Neuron (in vitro differentiated cells): Measurements from ENCODE around the gene IP6K3.

Source experiments
- H2AFZ ChIP-seq: one replicate; pipeline ENCODE4 v1.6.1; 2013; ENCODE audit warnings: low read depth, mild to moderate bottlenecking, inconsistent platforms, low read length, moderate library complexity
- H3K27me3 ChIP-seq: one replicate; pipeline ENCODE4 v1.6.1; 2013; ENCODE audit warnings: low read length; ENCODE audit not compliant: insufficient read depth
- H3K36me3 ChIP-seq: one replicate; pipeline ENCODE4 v1.6.1; 2013; ENCODE audit warnings: low read length; ENCODE audit not compliant: insufficient read depth
- H3K4me1 ChIP-seq: one replicate; pipeline ENCODE4 v1.6.1; 2013; ENCODE audit warnings: low read length; ENCODE audit not compliant: insufficient read depth
- H3K4me3 ChIP-seq: 2 replicates; pipeline ENCODE4 v1.5.1; 2013; ENCODE audit warnings: mild to moderate bottlenecking, low read length, moderate library complexity
- H3K9me3 ChIP-seq: one replicate; pipeline ENCODE4 v1.6.1; 2013; ENCODE audit warnings: low read length

IP6K3 gene

DNA sequence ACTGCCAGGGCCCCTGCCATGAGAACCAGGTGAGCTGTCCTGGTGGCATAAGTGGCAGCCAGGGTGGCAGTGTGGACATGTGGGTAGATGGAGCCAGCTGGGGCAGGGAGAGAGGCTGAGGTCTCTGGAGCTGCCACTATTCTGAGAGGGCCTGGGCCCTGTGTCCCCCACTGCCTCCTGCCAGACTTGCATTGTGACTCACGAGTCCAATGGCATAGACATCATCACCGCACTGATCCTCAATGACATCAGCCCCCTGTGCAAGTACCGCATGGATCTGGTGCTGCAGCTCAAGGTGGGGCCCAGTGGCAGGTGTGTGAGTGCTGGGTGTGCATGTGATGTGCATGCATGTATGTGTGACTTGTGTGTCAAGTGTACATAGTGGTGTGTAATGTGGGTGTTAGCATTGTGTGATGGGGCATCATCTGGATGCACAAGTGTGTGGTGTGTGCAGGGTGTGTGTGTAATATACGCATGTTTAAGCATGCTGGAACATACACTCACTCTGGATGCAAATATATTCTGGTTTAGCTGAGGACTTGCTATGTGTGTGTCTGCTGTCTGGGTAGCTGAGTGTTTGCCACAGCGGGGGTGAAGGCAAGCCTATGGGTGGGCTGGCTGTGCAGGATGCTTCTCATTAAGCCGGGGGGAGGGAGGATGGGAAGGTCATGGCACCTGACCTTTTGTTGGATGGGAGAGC, 60.3 kb downstream of the IP6K3 start:
- no peak overlapping the region for H3K4me3 ChIP-seq
- H3K27me3 ChIP-seq = no peaks in the 10 kb centered on the region
- H3K36me3 ChIP-seq = no peaks in the 10 kb centered on the region
- no peaks in the 10 kb centered on the region for H3K9me3 ChIP-seq
- H2AFZ ChIP-seq = no peak overlapping the region
- H3K4me1 ChIP-seq = no peaks in the 10 kb centered on the region

DNA sequence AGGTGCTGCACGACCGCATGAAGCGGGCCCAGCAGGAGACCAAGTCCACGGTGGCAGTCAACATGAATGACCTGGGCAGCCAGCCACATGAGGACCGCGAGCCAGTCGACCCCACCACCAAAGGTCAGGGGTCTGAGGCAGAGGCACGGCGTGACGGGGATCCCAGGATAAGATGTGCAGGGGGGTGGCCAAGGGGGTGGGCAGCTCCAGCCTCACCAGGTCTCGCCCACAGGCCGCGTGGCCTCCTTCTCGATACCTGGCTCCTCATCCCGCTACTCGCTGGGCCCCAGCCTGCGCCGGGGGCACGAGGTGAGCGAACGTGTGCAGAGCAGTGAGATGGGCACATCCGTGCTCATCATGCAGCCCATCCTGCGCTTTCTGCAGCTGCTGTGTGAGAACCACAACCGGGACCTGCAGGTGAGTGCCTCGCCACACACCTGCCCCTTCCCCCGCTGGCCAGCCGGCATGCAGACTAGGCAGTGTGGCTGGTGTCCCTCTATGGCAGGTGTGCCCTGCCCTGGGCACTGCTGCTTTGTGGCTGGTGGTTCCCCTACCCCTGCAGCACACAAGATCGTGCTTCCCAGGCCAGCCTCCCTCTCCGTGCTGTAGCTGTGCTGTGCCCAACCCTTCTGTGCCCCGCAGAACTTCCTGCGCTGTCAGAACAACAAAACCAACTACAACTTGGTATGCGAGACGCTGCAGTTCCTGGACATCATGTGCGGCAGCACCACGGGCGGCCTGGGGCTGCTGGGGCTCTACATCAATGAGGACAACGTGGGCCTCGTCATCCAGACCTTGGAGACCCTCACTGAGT, 61.1 kb downstream of the IP6K3 start:
- Histone ChIP-seq H3K4me3 (no peak overlapping the region), H2AFZ (no peak overlapping the region), H3K9me3 (no peaks in the 10 kb centered on the region), H3K4me1 (no peaks in the 10 kb centered on the region), H3K36me3 (no peaks in the 10 kb centered on the region), H3K27me3 (no peaks in the 10 kb centered on the region)

- H3K27me3 ChIP-seq = no peaks in the 10 kb centered on the region
- no peaks in the 10 kb centered on the region for H3K36me3 ChIP-seq
- H3K9me3 ChIP-seq = no peaks in the 10 kb centered on the region
- H2AFZ ChIP-seq = no peak overlapping the region
- H3K4me1 ChIP-seq = no peaks in the 10 kb centered on the region
- H3K4me3 ChIP-seq = no peak overlapping the region
Measured at GRCh38 chr6:33684983-33685382, 61.7 kb downstream of the IP6K3 start.

GRCh38 chr6:33684428-33684896, 62.2 kb downstream of the IP6K3 start:
- H2AFZ ChIP-seq = no peak overlapping the region
- H3K27me3 ChIP-seq = no peaks in the 10 kb centered on the region
- H3K36me3 ChIP-seq = no peaks in the 10 kb centered on the region
- no peaks in the 10 kb centered on the region for H3K9me3 ChIP-seq
- H3K4me3 ChIP-seq = no peak overlapping the region
- H3K4me1 ChIP-seq = no peaks in the 10 kb centered on the region

GRCh38 chr6:33683576-33684427, 62.9 kb downstream of the IP6K3 start:
- no peaks in the 10 kb centered on the region for H3K36me3 ChIP-seq
- no peaks in the 10 kb centered on the region for H3K9me3 ChIP-seq
- H3K4me3 ChIP-seq = no peak overlapping the region
- H2AFZ ChIP-seq = no peak overlapping the region
- H3K27me3 ChIP-seq = no peaks in the 10 kb centered on the region
- H3K4me1 ChIP-seq = no peaks in the 10 kb centered on the region

GRCh38 chr6:33683051-33683571, 63.6 kb downstream of the IP6K3 start:
- H3K4me3 ChIP-seq = no peak overlapping the region
- H3K9me3 ChIP-seq = no peaks in the 10 kb centered on the region
- H2AFZ ChIP-seq = no peak overlapping the region
- no peaks in the 10 kb centered on the region for H3K27me3 ChIP-seq
- H3K36me3 ChIP-seq = no peaks in the 10 kb centered on the region
- H3K4me1 ChIP-seq = no peaks in the 10 kb centered on the region

- H3K4me1 ChIP-seq = no peaks in the 10 kb centered on the region
- H3K27me3 ChIP-seq = no peaks in the 10 kb centered on the region
- H3K4me3 ChIP-seq = no peak overlapping the region
- H3K9me3 ChIP-seq = no peaks in the 10 kb centered on the region
- no peak overlapping the region for H2AFZ ChIP-seq
- no peaks in the 10 kb centered on the region for H3K36me3 ChIP-seq
Measured at GRCh38 chr6:33682341-33682740, 64.4 kb downstream of the IP6K3 start.

GRCh38 chr6:33679761-33680160, 66.9 kb downstream of the IP6K3 start:
- H3K4me1 ChIP-seq = no peaks in the 10 kb centered on the region
- no peak overlapping the region for H2AFZ ChIP-seq

DNA sequence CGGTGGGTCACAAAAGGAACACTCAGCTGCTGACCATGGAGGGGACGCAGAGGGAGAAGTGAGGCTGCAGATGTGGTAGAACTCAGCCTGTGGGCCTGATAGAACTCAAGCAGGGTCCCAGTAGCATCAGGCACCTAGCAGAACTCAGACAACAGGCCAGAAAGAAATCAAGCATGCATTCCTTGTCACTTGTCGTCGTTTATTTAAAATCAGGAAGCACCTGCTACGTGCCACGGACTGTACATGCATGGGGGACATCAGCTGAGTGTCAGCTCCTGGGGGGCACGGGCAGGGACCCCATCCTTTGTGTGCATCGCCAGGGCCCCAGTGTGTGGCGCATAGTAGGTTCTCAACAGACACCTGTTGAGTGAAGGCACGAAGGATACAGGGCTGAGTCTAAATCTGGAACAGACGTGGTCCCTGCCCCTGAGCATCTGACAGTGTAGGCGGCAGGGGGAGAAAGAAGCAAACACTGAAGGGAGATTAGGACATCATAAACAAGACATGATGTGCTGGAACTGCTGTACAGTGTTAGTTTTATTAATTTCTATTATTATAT, 67.7 kb downstream of the IP6K3 start:
- Histone ChIP-seq H3K36me3 (no peaks in the 10 kb centered on the region), H2AFZ (no peak overlapping the region), H3K9me3 (no peaks in the 10 kb centered on the region), H3K4me1 (peaks cover 4% of the 10 kb centered on the region), H3K4me3 (no peak overlapping the region), H3K27me3 (no peaks in the 10 kb centered on the region)

More at GRCh38 chr6:33679761-33680160, 66.9 kb downstream of the IP6K3 start:
- Histone ChIP-seq H3K36me3 (no peaks in the 10 kb centered on the region), H3K27me3 (no peaks in the 10 kb centered on the region), H3K4me3 (no peak overlapping the region), H3K9me3 (no peaks in the 10 kb centered on the region)

- H3K36me3 ChIP-seq = no peaks in the 10 kb centered on the region
- peaks cover 10% of the 10 kb centered on the region for H3K4me1 ChIP-seq
Measured at GRCh38 chr6:33678233-33678931, 68.3 kb downstream of the IP6K3 start.

DNA sequence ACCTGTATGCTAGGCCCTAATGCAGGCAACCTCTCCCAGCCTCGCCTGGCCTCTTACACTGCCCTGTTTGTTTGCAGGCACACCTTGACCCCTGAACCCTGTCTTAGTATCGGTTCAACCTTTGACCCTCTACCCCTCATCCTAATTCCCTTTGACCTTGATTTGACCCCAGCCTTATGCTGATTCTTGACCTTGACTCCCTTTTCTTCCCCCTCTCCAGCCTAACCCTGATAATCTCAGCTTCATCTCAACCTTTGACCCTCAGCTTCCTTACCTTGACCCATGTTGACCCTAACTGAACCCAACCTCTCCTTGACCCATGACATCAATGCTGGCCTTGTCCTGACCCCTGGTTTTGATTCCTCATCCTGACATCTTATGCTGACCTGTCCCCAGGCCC, 69.0 kb downstream of the IP6K3 start:
- Histone ChIP-seq H2AFZ (no peak overlapping the region), H3K4me1 (peaks cover 11% of the 10 kb centered on the region), H3K27me3 (no peaks in the 10 kb centered on the region), H3K4me3 (no peak overlapping the region), H3K36me3 (no peaks in the 10 kb centered on the region), H3K9me3 (no peaks in the 10 kb centered on the region)

More at GRCh38 chr6:33678233-33678931, 68.3 kb downstream of the IP6K3 start:
- Histone ChIP-seq H3K4me3 (no peak overlapping the region), H3K9me3 (no peaks in the 10 kb centered on the region), H3K27me3 (no peaks in the 10 kb centered on the region), H2AFZ (no peak overlapping the region)

- Histone ChIP-seq H2AFZ (no peak overlapping the region), H3K9me3 (no peaks in the 10 kb centered on the region), H3K4me1 (peaks cover 11% of the 10 kb centered on the region), H3K4me3 (no peak overlapping the region), H3K27me3 (no peaks in the 10 kb centered on the region), H3K36me3 (no peaks in the 10 kb centered on the region)
Measured at GRCh38 chr6:33677143-33677660, 69.5 kb downstream of the IP6K3 start.
